AG10803 (cell line): ENCODE data around the gene CFAP57.

Source experiments
- DNase-seq: peaks from one replicate; pipeline ENCODE4 v3.0.0; 2010; ENCODE audit warnings: low read depth
- H3K4me3 ChIP-seq: 2 replicates; pipeline ENCODE4 v1.5.1; 2011; ENCODE audit warnings: mild to moderate bottlenecking, low read length, control low read depth
- TF ChIP-seq, protein P1 (sequence below): conservative IDR thresholded peaks from 2 replicates; pipeline ENCODE4 v1.5.1; 2011; ENCODE audit warnings: mild to moderate bottlenecking, low read length, control low read depth, inconsistent platforms

CFAP57 gene

DNA sequence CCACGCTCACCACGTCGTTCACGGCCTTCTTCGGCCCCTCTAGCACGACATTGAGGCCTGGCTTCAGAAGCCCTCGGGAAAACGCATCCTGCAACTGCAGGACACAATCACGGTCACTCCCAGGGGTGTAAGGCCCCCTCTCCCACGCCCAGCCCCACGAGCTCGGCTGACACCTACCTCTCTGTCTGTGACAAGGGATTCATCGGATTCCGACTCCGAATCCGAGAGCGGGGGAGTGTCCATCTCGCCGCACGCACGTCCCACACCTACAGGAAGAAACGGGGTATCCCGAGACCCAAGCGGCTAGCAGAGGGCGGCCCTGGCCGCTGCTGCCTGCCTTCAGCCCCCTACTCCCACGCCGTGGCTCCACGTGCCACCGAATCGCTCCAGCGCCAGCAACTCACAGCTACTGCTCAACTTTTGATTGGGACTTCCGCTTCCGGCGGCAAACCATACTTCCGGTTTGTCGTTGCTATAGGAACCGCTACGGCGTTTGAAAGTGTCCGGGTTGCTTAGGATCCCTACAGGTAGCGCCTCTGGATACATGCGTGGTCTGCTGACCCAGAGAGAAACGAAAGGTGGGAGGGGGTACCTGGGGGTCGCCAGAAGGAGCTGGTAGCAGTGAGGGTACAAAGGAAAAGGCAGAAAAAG is at the start of gene CFAP57, which contains the start of gene EBNA1BP2:
Gene CFAP57 (plus strand): TSS at position 455 of the 651 bp plus-strand sequence. CDS start 424 bp downstream, outside the sequence.
Gene EBNA1BP2 (minus strand): TSS at position 415 of the 651 bp plus-strand sequence. CDS start 172 bp downstream, at position 243.
- H3K4me3 ChIP-seq: peak within 1 kb of the TSS; percentile 98
- peak; percentile 91 for DNase-seq
- TF ChIP-seq, protein P1, sequence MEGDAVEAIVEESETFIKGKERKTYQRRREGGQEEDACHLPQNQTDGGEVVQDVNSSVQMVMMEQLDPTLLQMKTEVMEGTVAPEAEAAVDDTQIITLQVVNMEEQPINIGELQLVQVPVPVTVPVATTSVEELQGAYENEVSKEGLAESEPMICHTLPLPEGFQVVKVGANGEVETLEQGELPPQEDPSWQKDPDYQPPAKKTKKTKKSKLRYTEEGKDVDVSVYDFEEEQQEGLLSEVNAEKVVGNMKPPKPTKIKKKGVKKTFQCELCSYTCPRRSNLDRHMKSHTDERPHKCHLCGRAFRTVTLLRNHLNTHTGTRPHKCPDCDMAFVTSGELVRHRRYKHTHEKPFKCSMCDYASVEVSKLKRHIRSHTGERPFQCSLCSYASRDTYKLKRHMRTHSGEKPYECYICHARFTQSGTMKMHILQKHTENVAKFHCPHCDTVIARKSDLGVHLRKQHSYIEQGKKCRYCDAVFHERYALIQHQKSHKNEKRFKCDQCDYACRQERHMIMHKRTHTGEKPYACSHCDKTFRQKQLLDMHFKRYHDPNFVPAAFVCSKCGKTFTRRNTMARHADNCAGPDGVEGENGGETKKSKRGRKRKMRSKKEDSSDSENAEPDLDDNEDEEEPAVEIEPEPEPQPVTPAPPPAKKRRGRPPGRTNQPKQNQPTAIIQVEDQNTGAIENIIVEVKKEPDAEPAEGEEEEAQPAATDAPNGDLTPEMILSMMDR: no peak

GRCh38 chr1:43123031-43123430 is 49.1 kb upstream of the CFAP57 start:
- no peak overlapping the region for H3K4me3 ChIP-seq
- DNase-seq: no peak
- TF ChIP-seq, protein P1: no peak

DNA sequence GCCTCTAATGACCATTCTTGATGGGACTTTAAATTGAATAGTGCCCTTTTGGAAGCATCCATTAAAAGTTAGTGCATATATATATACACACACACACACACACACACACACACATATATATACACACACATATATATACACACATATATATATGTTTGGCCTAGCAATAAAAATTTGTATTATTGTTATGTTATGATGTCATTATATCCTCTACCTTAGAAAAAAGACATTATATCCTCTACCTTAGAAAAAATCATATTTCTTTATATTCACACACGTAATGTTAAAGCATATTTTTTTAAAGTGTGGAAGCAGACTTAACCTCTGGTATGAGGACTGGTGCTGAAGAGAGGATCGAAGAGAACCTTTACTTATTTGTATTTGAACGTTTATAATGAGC is 43.3 kb upstream of the CFAP57 start:
- TF ChIP-seq, protein P1: no peak

DNA sequence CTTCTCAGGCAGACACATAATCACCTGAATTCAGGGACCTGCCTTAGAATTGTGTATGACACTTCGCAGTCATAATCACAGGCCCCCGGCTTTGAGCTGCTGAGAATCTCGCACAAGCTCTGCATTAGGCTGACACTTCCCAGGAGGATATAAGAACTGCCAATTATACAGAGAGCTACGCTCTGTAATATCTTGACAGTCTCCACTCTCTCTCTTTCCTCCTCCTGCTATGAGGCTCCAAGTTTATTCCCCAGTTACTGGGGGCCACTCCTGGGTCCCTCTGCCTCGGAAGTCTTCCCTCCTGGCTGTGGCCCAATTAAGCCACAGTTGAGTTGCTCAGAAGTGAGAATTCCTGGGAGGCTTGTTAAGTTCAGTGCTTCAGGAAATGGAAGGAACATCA is 42.7 kb upstream of the CFAP57 start:
- DNase-seq: no peak
- no peak overlapping the region for H3K4me3 ChIP-seq
- TF ChIP-seq, protein P1: no peak

More for the DNA sequence above, 43.3 kb upstream of the CFAP57 start:
- H3K4me3 ChIP-seq: no peak overlapping the region
- DNase-seq: no peak

DNA sequence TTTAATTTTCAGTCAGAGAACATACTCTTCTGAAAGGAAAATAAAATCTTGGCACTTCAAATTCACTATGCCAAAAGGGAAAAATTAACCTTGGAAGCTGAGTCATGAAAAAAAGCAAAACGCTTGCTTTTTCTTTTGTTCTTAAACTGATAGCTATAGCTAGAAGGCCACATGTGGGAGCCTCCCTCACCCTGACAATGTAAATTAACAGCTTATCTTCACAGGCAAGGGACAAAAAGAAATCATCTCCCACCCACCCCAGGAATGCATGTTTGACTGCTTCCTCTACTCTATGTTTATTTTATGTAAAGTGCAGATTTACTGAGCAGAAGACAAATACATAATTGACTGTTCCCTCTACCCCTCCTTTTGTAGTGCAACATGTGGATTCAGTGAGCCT is 38.1 kb upstream of the CFAP57 start:
- TF ChIP-seq, protein P1: no peak
- H3K4me3 ChIP-seq: no peak overlapping the region
- DNase-seq: no peak

GRCh38 chr1:43134640-43135039 is 37.5 kb upstream of the CFAP57 start:
- DNase-seq: no peak
- H3K4me3 ChIP-seq: no peak overlapping the region

More at GRCh38 chr1:43134640-43135039, 37.5 kb upstream of the CFAP57 start:
- TF ChIP-seq, protein P1: no peak
